D721Med (cell line): ENCODE measurements around the gene JAKMIP1.

Source experiments
- DNase-seq: peaks from one replicate; pipeline ENCODE4 v3.0.0; 2011; ENCODE audit warnings: low spot score; ENCODE audit not compliant: insufficient read length
- FAIRE-seq: peaks from 2 replicates; lab custom pipeline; 2011; peaks lifted over from hg19 to GRCh38; lab: Jason Lieb, UNC
- CTCF ChIP-seq: IDR thresholded peaks from 2 replicates; pipeline ENCODE4 v1.5.1; 2012; ENCODE audit warnings: mild to moderate bottlenecking, control low read depth; ENCODE audit not compliant: insufficient read depth; ENCODE audit errors: missing control alignments

Gene JAKMIP1

GRCh38 chr4:6239968-6240367 lies 39.6 kb upstream of the JAKMIP1 start:
- FAIRE-seq: no peak
- DNase-seq: no peak
- no peak for TF ChIP-seq CTCF

- DNase-seq (no peak), FAIRE-seq (no peak)
- no peak for TF ChIP-seq CTCF
Observed at GRCh38 chr4:6239486-6239885, 39.1 kb upstream of the JAKMIP1 start.

- TF ChIP-seq CTCF: no peak
- no peak for DNase-seq
- FAIRE-seq: no peak
Observed at GRCh38 chr4:6236816-6237390, 36.6 kb upstream of the JAKMIP1 start.

GRCh38 chr4:6235901-6236640 lies 35.7 kb upstream of the JAKMIP1 start:
- no peak for FAIRE-seq
- no peak for DNase-seq
- TF ChIP-seq CTCF: no peak

GRCh38 chr4:6235012-6235411 lies 34.7 kb upstream of the JAKMIP1 start:
- no peak for DNase-seq
- FAIRE-seq: no peak
- TF ChIP-seq CTCF: no peak

- DNase-seq (no peak), FAIRE-seq (no peak)
- no peak for TF ChIP-seq CTCF
Observed at GRCh38 chr4:6233929-6234328, 33.6 kb upstream of the JAKMIP1 start.
